IPS-NIHi11 (cell line): ENCODE results near the gene TYW5.
"Not testable (repeated sequence)": the region's sequence is repeated elsewhere in the genome, so short reads cannot be mapped to it uniquely, and the experiment has no call there.

Experiments
- DNase-seq: peaks from one replicate; pipeline ENCODE4 v3.0.0; 2012; ENCODE audit warnings: mixed read lengths, low spot score

TYW5 gene

DNA sequence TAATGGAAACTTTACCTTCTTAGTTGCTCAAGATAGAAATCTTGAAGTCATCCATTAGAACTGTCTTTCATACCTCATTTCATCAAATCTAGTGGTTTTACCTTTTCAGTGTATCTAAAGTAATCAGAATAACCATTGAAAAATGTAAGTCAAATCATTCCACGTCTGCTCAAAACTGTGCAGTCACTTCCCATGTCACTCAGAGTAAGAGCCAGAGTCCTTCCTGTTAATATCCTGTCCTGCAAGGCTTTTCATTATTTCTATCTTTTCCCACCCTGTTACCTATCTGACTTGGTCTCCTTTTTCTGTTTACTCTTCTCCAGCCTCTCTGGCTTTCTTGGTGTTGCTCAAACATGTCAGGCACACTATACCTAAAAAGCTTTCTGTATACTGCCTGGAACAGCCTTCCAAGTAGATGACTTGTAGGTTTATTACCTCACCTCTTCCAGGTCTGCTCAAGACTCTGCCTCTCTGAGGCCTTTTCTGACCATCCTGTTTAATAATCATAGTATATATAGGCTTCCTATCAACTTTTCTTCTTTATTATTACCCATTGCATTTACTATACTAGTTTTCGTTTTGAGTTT is 40.8 kb downstream of the TYW5 start:
- no peak for DNase-seq

DNA sequence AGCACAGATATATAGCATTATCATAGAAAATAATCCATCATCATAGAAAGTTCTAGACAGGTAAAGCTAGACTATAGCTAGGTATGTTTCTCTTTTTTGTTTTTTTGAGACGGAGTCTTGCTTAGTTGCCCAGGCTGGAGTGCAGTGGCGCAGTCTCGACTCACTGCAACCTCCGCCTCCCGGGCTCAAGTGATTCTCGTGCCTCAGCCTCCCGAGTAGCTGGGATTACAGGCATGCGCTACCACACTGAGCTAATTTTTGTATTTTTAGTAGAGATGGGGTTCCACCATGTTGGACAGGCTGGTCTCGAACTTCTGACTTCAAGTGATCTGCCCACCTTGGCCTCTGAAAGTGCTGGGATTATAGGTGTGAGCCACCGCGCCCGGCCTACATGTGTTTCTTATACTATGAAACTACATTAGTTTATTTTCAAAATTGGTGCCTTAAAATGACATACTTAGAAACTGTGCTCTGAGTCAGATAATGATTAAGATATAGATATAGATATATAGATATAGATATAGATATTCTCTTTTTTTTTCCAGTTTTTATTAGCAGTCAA is 42.7 kb downstream of the TYW5 start:
- DNase-seq = not testable (repeated sequence)

DNA sequence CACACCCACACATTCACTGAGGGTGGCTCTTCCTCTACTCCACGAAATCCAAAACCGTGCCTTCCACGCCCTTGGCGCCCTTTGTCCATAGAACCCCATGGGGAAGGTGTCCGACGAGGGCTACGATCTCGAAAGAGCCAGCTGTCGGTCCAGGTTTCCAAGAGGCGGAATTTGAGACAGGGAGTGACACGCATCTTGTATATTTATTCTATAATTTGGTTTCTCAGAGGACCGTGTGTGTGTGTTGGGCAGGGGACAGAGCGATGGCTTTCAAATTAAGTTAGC is 43.5 kb downstream of the TYW5 start:
- no peak for DNase-seq

DNA sequence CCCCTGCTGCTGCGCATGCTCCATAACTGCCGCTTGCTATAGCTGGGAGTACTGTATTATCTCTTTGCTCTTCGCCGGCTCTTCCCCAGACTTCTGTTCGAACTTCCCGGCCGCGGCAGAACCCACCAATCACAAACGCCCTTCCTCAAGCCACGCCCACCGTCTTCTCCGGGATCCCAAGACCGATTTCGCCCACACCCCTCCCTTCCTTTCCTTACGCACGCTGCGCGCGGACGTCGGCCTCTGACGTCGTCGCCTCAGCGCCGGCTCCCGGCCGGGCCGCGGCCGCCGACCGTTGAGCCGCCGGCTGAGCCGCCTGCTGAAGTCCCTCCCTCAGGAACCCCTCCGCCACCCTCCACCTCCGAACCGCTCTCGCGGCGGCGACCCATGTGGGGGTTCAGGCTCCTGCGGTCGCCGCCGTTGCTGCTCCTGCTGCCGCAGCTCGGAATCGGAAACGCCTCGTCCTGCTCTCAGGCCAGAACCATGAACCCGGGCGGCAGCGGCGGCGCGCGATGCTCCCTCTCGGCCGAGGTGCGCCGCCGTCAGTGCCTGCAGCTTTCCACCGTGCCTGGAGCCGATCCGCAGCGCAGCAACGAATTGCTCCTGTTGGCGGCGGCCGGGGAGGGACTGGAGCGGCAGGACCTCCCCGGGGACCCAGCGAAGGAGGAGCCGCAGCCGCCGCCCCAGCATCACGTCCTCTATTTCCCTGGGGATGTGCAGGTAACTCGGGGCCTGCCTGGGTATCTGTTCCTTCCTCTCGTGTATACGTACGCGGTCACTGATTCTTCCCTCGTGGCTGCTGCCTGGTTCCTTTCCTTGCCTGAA is 44.0 kb downstream of the TYW5 start, which contains the start of gene C2orf69:
TSS of gene C2orf69 (plus strand) at position 242 of the 825 bp plus-strand sequence. CDS start at position 388, 146 bp downstream.
- DNase-seq = peak; percentile 95

DNA sequence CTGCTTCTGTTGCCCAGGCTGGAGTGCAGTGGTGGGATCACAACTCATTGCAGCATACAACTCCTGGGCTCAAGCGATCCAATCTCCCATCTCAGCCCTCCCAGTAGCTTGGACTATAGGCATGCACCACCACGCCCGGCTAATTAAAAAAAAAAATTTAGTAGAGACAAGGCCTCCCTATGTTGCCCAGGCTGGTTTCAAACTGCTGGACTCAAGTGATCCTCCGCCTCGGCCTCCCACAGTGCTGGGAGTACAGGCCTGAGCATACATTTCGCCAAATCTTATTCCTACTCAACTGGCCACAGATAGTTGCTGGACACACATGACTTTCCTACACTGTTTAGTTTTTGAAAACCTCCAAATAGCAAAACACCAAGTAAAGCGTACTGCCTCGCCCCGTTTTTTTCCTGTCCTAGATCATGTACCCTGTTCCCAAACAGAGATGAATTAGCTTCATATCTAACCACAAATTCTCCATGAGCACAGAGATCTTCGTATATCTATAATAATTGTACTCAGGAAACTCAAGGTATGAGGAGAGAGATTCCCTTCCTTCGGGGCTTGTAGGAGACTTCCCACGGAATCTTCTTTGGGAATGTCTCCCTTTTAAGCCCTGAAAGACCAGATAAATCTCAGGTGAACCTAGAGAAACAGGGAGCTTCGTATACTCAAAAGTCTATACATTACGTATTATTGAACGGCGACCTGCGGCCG is 44.8 kb downstream of the TYW5 start:
- no peak for DNase-seq

DNA sequence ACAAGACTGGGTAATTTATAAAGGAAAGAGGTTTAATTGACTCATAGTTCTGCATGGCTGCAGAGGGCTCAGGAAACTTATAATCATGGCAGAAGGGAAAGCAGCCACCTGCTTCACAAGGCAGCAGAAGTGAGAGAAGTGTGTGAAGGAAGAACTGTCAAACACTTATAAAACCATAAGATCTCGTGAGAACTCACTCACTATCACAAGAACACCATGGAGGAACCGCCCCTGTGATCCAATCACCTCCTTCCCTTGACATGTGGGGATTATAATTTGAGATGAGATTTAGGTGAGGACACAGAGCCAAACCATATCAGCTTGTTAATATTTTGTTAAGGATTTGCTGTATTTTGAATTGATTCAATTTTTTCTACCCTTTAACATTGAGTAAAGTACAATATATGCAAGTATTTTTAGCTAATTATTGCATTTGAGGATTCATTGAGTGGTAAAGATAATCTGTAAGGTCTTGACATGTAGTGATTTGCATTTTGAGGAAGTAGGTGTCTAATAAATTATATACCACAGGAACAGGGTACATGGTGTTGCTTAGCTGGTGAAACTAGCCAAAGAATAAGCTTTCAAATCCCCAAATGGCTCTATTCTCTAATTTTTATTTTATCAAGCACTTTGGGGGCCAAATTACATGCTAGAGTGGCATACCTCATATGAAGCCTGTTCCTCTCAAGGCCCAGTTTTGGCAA is 48.1 kb downstream of the TYW5 start:
- DNase-seq = no peak

DNA sequence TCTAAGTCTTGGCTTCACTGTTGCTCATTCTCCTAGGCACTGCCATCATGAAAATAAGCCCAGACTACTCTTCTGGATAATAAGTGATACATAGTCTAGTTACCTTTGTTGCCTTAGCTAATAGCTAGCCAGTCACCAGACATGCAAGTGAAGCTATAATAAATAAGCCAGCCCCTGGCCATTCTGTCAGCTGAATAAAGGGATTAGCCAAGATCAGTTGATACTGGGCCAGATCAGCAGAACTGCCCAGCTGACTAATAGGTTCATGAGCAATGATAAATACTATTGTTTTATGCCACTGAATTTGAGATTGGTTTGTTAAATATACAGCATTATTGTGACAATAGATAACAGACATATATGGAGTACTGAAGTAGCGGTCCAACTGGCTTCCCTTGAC is 52.2 kb downstream of the TYW5 start:
- no peak for DNase-seq

DNA sequence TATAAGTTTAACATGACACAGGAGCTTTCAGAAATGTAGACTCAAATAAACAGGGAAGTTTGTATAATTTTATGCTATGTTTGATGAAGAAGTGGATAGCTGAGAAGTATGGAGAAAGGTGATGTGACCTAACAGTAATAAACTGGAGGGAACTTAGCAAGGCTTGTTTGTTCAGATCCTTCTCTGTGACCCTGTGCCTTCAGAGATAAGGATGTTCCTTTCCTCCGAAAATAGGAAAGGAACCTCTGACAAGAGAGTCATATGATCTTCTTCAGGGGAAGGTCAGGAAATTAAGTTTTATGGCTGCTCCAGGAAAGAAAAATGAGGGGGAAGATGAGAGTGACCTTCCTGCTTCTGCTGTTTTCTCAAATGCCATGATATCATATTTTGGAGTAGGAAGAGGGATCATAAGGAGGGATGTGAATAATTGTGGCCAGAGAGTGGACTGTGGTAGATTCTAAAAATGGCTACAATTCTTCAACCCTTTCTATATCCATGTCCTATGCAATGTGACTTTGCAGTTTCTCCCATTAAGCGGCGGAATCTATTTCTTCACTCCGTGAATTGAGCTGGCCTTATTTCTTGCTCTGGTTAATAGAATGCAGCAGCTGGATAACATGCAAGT is 52.7 kb downstream of the TYW5 start:
- no peak for DNase-seq

DNA sequence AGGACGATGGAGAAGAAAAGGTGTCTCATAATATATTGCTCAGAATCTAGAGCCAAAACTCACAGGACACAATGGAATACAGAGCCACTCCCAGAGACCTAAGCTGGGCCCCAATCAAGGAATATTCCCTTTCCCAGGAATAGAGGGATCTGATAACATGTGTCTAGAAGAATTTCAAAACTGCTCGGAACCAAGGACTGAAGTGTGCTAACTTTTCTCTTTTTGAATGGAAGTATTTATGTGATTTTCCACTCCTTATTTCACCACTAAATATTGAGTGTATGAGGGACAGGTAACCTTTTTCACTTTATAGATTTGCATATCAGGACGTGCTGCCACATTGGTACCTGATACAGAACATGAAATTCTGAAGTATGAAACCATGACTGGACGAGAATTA is 53.3 kb downstream of the TYW5 start:
- no peak for DNase-seq

DNA sequence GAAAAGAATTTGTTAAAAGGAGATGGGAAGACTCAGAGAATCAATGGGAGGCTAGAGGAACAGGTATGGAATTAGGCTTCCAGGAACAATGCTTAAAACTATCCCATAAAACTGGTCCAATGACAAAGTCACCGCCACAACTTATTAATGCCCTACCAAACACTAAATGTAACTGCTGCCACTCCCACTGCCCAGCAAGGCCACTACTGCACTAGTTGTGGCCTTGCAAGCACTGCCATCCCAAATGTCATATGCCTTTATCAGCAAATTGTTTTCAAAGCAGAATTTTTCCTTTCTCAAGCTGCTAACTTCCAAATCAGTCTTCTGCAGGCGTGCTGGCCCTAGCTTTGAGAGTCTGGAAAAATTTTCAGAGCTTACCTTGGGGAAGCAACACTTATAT is 58.7 kb downstream of the TYW5 start:
- no peak for DNase-seq

DNA sequence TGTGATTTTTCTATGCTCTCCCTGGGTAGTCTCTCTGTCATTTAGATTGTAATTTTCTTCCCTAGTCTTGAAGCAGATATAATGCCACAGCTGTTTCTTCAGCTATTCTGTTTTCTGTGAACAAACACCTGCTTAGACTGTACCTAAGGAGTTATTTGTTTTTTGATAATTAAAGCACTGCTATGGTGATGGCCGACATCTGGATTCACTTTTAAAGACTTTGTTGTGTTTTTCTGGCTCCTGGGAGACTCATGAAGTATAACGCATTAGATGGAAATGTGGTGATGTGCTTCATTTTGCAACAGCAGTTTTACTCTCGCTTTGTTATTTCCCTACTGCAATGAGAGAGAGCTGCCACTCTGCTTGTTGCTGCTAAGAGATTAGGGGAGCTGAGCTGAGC is 59.9 kb downstream of the TYW5 start:
- DNase-seq = no peak

DNA sequence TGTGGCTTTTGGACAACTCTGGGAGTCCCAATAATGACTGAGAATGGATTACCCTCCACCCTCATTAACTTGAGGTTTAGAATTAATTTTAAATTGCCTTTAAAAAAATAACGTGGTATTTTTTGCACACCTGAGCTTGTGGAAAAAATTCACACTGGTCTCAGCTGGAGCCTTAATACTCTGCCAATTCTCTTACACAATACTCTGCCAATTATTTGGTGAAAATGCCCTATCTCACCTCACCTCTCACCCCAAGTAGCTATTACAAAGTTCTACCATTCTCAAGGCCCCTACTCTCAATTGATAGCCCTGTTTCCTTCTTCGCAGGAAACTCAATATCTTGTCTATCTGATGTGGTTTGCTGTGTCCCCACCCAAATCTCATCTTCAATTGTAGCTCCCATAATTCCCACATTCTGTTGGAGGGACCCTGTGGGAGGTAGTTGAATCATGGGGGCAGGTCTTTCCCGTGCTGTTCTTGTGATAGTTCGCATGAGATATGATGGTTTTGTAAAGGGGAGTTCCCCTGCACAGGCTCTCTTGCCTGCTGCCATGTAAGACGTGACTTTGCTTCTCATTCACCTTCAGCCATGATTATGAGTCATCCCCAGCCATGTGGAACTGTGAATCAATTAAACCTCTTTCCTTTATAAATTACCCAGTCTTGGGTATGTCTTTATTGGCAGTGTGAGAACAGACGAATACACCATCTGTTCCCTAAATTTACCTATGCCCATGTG is 71.6 kb downstream of the TYW5 start:
- DNase-seq = no peak

DNA sequence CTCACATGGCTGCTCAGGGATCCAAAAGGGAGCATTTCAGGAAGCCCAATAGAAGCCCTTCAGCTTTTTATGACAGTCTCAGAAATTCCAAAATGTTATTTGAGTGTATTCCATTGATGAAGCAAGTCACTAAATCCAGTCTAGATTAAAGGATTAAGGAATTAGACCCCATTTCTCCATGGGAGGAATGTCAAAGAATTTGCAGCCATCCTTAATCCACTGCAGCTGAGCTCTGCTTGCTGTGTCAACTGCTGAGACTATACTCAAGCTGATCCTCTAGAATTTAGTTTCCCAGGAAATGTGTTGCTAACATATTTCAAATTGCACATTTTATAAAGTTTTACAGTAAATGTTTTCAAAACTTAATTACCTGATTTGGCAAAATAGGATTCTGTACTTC is 72.6 kb downstream of the TYW5 start:
- DNase-seq = no peak
